BLaER1 (cell line): ENCODE measurements around the gene IGSF10.

ENCODE experiments used
- H3K27ac ChIP-seq: shearing (Covaris generic); formaldehyde crosslinking; 2 replicates; pipeline ENCODE4 v1.8.1; 2022
- H3K27me3 ChIP-seq: shearing (Covaris generic); formaldehyde crosslinking; 2 replicates; pipeline ENCODE4 v1.8.1; 2022
- H3K36me3 ChIP-seq: shearing (Covaris generic); formaldehyde crosslinking; 2 replicates; pipeline ENCODE4 v1.8.1; 2022
- H3K4me1 ChIP-seq: shearing (Covaris generic); formaldehyde crosslinking; 2 replicates; pipeline ENCODE4 v1.8.1; 2022
- H3K4me2 ChIP-seq: shearing (Covaris generic); formaldehyde crosslinking; 2 replicates; pipeline ENCODE4 v1.8.1; 2022
- H3K4me3 ChIP-seq: shearing (Covaris generic); formaldehyde crosslinking; 2 replicates; pipeline ENCODE4 v1.8.1; 2022
- H3K9ac ChIP-seq: shearing (Covaris generic); formaldehyde crosslinking; 2 replicates; pipeline ENCODE4 v1.8.1; 2022
- H3K9me3 ChIP-seq: shearing (Covaris generic); formaldehyde crosslinking; 2 replicates; pipeline ENCODE4 v1.8.1; 2022
- H4K20me1 ChIP-seq: shearing (Covaris generic); formaldehyde crosslinking; 2 replicates; pipeline ENCODE4 v1.8.1; 2022
- Cebpa-rat ChIP-seq: shearing (Covaris generic); IDR thresholded peaks from 2 replicates; pipeline ENCODE4 v1.8.1; 2022

IGSF10 gene

DNA sequence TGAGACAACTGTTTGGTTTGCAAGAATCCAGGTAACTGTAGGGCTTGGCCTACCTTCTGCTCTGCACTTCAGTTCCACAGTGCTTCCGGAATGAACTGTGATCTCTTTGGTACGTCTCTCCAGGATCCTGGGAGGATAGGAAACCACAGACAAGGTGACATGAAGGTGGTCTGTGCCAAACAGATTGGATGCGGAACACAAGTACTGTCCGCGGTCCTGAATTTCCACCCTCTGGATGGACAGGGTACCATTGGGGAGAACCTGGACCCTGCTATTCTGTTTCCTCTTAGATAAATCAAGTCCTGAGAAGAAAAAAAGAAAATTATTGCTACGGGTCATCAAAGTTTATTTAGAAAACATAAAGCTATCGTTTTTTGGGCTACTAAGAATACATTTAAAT is 17.3 kb downstream of the IGSF10 start:
- TF ChIP-seq Cebpa-rat: no peak
- H3K4me3 ChIP-seq: no peak overlapping the region
- no peak overlapping the region for H3K4me2 ChIP-seq
- no peaks in the 10 kb centered on the region for H3K9me3 ChIP-seq
- no peaks in the 10 kb centered on the region for H3K27me3 ChIP-seq
- no peaks in the 10 kb centered on the region; the same call in 1 of the 2 replicates for H3K4me1 ChIP-seq
- H3K9ac ChIP-seq: no peak overlapping the region
- no peak overlapping the region for H3K27ac ChIP-seq
- no peaks in the 10 kb centered on the region for H3K36me3 ChIP-seq
- H4K20me1 ChIP-seq: no peaks in the 10 kb centered on the region

DNA sequence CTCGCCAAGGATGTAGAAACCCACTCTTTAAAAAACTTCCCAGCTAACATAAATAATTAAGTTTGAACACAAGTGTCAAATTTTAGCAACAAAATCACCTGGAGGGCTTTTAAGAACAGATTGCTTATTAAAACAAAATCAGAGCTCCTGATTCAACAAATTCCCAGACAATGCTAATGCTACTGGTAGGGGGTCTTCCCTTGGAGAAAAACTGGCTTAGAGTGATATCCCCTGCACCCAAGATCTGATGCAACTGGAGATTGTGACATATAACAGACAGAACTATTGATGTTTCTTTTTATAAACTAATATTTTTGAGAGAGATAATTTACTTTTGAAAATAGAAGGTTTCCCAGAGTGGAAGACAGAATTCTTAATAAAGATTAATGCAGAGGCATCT is 19.9 kb downstream of the IGSF10 start:
- Histone ChIP-seq H3K4me2 (no peak overlapping the region), H4K20me1 (no peaks in the 10 kb centered on the region), H3K4me3 (no peak overlapping the region), H3K36me3 (no peaks in the 10 kb centered on the region), H3K9me3 (no peaks in the 10 kb centered on the region), H3K27me3 (no peaks in the 10 kb centered on the region), H3K4me1 (peaks cover 12% of the 10 kb centered on the region), H3K9ac (no peak overlapping the region), H3K27ac (no peak overlapping the region)
- TF ChIP-seq Cebpa-rat: no peak

DNA sequence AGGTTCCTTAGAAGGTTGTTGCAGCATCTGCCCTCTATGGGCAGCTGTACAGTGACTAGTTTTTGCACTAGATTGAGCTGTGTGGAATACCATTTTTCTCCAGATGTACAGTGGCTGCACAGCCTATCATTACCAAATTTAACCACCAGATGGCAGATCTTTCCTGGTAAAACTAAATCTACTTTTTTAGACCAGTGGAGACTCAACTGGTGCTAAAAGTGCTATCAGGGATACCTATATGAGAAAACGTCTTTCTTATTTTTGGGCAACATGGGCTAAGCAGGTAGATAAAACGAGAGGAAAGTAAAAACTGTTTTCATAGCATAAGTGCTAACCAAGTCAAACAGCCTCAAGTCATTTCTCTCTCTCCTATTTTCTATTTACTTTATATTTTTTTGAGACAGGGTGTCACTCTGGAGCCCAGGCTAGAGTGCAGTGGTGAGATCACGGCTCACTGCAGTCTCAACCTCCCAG is 21.2 kb downstream of the IGSF10 start:
- Histone ChIP-seq H3K36me3 (no peaks in the 10 kb centered on the region), H3K27me3 (no peaks in the 10 kb centered on the region), H3K9ac (no peak overlapping the region), H3K9me3 (no peaks in the 10 kb centered on the region), H3K27ac (no peak overlapping the region), H3K4me1 (peaks cover 12% of the 10 kb centered on the region), H4K20me1 (no peaks in the 10 kb centered on the region), H3K4me2 (no peak overlapping the region), H3K4me3 (no peak overlapping the region)
- TF ChIP-seq Cebpa-rat: no peak

DNA sequence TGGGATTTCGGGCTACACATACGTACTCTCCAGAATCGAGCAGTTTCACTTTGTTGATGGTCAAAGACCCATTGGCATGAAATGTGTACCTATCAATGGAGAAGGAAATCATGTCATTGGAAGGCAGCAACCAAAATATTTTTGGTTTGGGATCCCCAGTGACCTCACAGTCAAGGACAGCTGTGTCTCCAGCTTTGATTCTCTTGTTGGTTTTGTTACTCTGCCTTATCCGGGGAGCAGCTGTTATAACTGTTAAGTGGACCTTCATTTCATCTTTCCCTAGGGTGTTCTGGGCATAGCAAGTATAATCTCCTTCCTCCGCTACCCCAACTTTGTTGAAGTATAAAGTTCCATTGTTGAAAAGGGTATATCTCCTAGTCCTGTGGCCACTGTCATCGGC is 23.0 kb downstream of the IGSF10 start:
- Histone ChIP-seq H3K27ac (no peak overlapping the region), H3K4me3 (no peak overlapping the region), H3K36me3 (no peaks in the 10 kb centered on the region), H3K27me3 (no peaks in the 10 kb centered on the region), H3K9me3 (no peaks in the 10 kb centered on the region), H3K4me2 (peak overlapping the region; percentile 29), H3K9ac (no peak overlapping the region), H3K4me1 (peaks cover 12% of the 10 kb centered on the region), H4K20me1 (no peaks in the 10 kb centered on the region)
- TF ChIP-seq Cebpa-rat: no peak

DNA sequence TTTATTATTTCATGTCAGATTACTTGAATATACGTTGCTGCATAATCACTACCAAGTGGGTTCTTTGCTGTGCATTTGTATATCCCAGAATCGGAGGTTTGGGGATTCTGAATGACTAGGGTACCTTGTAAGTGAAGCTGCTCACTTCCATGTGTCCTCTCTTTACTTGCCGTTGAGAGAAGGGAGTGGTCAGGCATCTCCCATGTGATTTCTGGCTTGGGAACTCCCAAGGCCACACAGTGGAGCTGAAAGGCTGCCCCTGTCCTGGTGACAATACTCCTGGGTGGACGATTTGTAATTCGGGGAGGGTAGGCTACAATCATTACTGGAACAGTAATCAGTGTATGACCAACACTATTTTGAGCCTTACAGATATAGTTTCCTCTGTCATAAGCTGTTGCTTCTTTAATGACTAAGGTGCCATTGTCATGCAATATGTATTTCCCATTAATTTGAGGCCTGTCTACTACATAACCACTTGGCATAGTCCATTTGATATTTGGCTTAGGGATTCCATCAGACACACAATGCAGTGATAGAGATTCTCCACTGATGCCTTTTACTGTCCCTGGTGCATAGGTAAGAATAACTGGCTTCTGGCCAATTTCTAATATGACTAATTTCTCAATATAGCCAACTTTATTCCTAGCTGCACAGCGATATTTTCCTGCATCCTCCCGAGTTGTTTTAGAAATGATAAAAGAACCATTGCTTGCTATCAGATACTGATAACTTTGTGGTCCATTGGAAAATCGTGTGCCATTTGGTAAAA is 24.0 kb downstream of the IGSF10 start:
- Histone ChIP-seq H3K4me2 (no peak overlapping the region), H3K4me1 (peaks cover 12% of the 10 kb centered on the region)

DNA sequence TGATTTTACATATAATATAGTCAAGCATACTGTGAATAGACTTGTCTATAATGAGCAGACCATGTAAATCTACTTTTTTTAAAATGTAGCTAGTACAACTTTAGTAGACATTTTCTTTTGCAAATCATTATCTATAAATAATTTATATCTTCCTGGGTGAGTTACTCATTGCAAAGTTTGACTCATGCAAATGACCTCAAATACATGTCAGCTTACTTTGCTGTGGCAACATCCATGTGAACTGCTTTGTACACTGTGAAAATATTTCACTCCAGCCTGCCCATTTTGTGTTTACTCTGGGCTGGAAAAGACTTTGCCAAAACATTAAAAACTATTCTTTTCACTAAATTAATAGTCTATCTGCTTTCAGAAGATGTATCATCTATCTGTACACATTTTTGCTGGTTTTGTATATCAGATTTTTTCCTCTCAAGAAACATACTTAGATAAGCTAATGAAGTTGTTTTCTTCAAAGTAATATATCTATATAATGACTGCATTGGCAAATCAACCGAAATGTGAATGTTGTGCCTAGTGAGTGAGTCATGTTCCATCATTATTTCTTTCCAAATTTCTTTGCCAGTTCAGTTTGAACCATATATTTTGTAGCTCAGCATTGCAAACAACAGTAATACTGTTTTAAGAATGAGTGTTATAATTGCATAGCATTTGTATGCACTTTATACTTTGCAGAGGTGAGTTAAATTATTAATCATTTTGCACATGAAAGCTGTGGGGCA is 26.5 kb downstream of the IGSF10 start:
- H4K20me1 ChIP-seq: no peaks in the 10 kb centered on the region
- peaks cover 12% of the 10 kb centered on the region for H3K36me3 ChIP-seq
- peaks cover 12% of the 10 kb centered on the region for H3K4me1 ChIP-seq
- H3K9ac ChIP-seq: no peak overlapping the region
- TF ChIP-seq Cebpa-rat: no peak
- H3K4me3 ChIP-seq: no peak overlapping the region
- H3K4me2 ChIP-seq: no peak overlapping the region
- H3K27me3 ChIP-seq: no peaks in the 10 kb centered on the region
- no peak overlapping the region for H3K27ac ChIP-seq
- H3K9me3 ChIP-seq: no peaks in the 10 kb centered on the region

More for the DNA sequence above, 24.0 kb downstream of the IGSF10 start:
- H3K9me3 ChIP-seq: no peaks in the 10 kb centered on the region
- no peak overlapping the region for H3K27ac ChIP-seq
- TF ChIP-seq Cebpa-rat: no peak
- H3K27me3 ChIP-seq: no peaks in the 10 kb centered on the region
- no peak overlapping the region for H3K9ac ChIP-seq
- H3K4me3 ChIP-seq: no peak overlapping the region
- no peaks in the 10 kb centered on the region for H4K20me1 ChIP-seq
- no peaks in the 10 kb centered on the region for H3K36me3 ChIP-seq

DNA sequence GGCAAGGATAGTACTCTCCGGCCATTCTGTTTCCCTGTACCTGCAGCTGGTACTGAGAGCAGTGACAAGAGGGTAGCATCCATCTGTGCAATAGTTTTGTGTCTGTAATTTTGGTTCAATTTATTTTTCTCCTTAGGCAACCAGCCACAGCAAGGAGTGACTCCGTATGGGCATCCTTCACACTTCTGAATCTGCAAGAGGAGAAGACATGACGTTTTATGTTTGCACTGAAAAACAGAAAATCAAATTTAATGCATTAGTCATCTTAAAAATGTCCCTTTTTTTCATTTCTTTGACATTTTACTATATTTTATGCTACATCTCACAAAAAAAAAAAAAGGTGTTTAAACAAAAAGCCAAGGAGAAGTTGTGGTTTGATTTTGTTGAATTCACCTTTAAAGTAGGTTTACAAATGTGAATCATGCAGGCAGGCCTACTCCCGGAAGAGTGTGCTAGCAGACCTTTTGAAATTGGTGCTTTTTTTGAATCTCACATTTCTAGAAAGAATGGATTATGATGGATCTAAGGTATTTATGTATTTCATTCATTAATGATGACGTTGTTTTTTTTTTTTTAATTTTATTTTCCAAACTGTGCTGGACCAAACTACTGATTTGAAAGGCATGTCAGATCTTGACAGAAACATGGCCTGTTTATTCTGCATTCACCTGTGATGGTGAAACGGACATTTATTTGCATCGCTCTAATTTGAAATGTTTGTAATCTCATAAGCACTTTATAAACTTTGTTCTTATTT is 28.1 kb downstream of the IGSF10 start:
- peaks cover 5% of the 10 kb centered on the region for H3K4me1 ChIP-seq
- H3K9me3 ChIP-seq: no peaks in the 10 kb centered on the region
- H3K9ac ChIP-seq: no peak overlapping the region
- no peak overlapping the region for H3K4me3 ChIP-seq
- H3K36me3 ChIP-seq: peaks cover 12% of the 10 kb centered on the region
- no peaks in the 10 kb centered on the region for H3K27me3 ChIP-seq
- TF ChIP-seq Cebpa-rat: no peak
- H4K20me1 ChIP-seq: no peaks in the 10 kb centered on the region
- no peak overlapping the region for H3K4me2 ChIP-seq
- no peak overlapping the region for H3K27ac ChIP-seq

DNA sequence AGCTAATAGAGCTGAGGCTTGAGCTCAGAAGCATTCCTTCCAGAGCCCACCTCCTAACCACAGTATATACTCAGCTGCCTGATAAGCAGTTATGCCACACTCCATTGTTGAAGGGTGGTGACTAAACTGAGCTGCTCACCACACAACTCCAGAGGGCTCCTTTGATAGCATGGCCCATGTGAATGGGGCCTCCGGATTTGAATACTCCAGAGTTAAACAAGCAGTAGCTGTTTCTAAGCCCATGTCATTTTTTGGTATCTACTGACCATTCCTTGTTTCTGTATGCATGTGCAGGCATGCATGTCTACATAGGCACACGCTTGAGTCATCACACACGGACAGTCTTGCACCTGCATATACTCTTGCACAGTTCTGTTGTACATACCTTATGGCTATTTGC is 28.9 kb downstream of the IGSF10 start:
- Histone ChIP-seq H3K27me3 (no peaks in the 10 kb centered on the region), H3K9ac (no peak overlapping the region), H4K20me1 (no peaks in the 10 kb centered on the region), H3K36me3 (peaks cover 12% of the 10 kb centered on the region), H3K4me1 (no peaks in the 10 kb centered on the region), H3K27ac (no peak overlapping the region), H3K4me3 (no peak overlapping the region), H3K9me3 (no peaks in the 10 kb centered on the region), H3K4me2 (no peak overlapping the region)
- no peak for TF ChIP-seq Cebpa-rat

DNA sequence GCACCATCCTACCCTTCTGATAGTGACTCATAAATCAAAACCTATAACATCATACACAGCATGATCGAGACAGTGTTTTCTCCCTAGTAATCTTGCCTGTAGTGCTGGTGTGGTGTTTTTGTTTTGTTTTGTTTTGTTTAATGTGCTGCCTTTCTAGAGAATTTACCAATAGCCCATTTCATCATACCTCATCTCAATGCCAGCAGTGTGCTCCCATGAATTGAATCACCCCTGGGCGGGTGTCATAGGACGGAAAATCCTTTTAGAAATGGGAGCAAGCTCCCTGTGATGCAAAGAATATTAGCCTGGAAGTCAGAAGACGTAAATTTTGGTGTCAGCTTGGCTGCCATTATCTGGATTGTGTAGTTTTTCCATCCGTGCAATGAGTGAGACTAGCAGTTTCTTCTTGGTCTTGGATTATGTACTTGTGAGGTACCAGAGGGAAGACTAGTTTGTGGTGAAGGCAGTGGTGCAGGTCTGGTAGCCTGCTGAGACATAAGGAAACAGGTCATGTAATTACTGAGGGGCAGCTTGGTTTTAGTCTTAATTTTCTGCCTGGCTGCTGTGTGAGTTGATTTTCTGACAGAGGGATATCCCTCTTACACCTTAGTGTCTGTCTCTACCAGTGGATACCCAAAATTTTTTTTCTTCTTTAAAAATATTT is 29.9 kb downstream of the IGSF10 start:
- no peaks in the 10 kb centered on the region for H3K27me3 ChIP-seq
- no peak overlapping the region for H3K4me2 ChIP-seq
- H3K36me3 ChIP-seq: peaks cover 12% of the 10 kb centered on the region
- no peaks in the 10 kb centered on the region for H3K9me3 ChIP-seq
- H3K27ac ChIP-seq: no peak overlapping the region
- H3K4me3 ChIP-seq: no peak overlapping the region
- H3K4me1 ChIP-seq: peaks cover 5% of the 10 kb centered on the region
- H4K20me1 ChIP-seq: no peaks in the 10 kb centered on the region
- no peak for TF ChIP-seq Cebpa-rat
- no peak overlapping the region for H3K9ac ChIP-seq
